ENCODE results near the gene PRKAR2B. TPM values are rescaled to one million over a fixed set of nuclear protein-coding genes. Genes with fewer than 3 reads are reported as not detected.

PRKAR2B gene
- total and polyA plus RNA-seq, 4 donors = 0.88 to 41.8 (median 1.6) TPM

DNA sequence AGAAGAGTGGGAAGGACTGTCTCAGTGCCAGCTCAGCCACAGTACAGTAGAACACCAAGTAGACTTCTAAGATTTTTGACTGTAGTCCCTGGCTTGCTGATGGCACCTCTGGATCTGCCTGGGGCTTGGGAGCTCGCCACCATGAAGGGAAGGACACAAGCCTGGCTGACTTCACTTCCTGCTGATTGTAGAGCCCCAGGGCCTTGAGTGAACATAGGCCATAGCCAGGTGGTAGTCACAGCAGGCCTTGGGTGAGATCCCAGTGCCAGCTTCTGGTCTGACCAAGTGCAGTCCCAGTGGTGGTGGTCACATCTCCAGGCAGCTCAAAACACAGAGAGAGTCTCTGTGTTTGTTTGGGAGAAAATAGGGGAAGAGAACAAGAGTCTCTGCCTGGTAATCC lies 66.7 kb downstream of the PRKAR2B start:
- Histone ChIP-seq H3K9ac (ENCODE audit: low read depth in 1 of 2, low read length in 2 of 2) (no peak overlapping the region), H3K4me3 (ENCODE audit: low read depth in 1 of 3, low read length in 3 of 3) (no peak overlapping the region), H3K27me3 (ENCODE audit: control insufficient read depth in 4 of 4, insufficient read depth in 4 of 4, low read length in 3 of 4) (no peaks in the 10 kb centered on the region), H3K27ac (ENCODE audit: low read depth in 1 of 2, low read length in 2 of 2) (no peak overlapping the region), H3K9me3 (ENCODE audit: control insufficient read depth in 4 of 4, low read length in 3 of 4) (no peaks in the 10 kb centered on the region), H3K36me3 (ENCODE audit: control insufficient read depth in 4 of 4, insufficient read depth in 3 of 4, low read depth in 1 of 4, low read length in 3 of 4) (no peaks in the 10 kb centered on the region), H3K4me1 (ENCODE audit: control insufficient read depth in 4 of 4, insufficient read depth in 4 of 4, low read length in 3 of 4) (no peaks in the 10 kb centered on the region)
- TF ChIP-seq HNF4G (IDR thresholded peaks at IDR 0.05) = no peak
- WGBS = 95% methylated on average over 1 of the region's 1 CpG
- DNase-seq (ENCODE audit: low spot score) = no peak

DNA sequence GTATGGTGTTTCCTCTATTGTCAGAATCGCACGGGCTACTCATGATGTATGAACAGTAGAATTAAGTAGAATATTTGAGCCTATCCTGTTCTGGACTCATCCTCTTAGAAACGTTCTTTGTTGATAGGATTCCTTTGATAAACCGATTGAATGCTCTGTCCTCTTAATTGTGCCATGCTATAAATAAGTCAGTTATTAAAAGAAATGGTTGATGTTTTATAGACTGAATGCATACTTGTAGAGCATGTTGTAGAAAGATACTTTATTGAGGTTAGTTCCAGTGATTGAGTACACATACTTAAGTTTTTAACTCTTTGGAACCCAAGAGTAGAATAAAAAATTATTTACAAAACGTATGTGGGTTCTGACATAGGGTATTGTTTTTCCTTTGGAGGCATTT lies 69.4 kb downstream of the PRKAR2B start:
- Histone ChIP-seq H3K27me3 (ENCODE audit: control insufficient read depth in 4 of 4, insufficient read depth in 4 of 4, low read length in 3 of 4) (no peaks in the 10 kb centered on the region), H3K36me3 (ENCODE audit: control insufficient read depth in 4 of 4, insufficient read depth in 3 of 4, low read depth in 1 of 4, low read length in 3 of 4) (no peaks in the 10 kb centered on the region), H3K4me3 (ENCODE audit: low read depth in 1 of 3, low read length in 3 of 3) (no peak overlapping the region), H3K9ac (ENCODE audit: low read depth in 1 of 2, low read length in 2 of 2) (no peak overlapping the region), H3K4me1 (ENCODE audit: control insufficient read depth in 4 of 4, insufficient read depth in 4 of 4, low read length in 3 of 4) (no peaks in the 10 kb centered on the region), H3K9me3 (ENCODE audit: control insufficient read depth in 4 of 4, low read length in 3 of 4) (no peaks in the 10 kb centered on the region), H3K27ac (ENCODE audit: low read depth in 1 of 2, low read length in 2 of 2) (no peak overlapping the region)
- no peak for DNase-seq (ENCODE audit: low spot score)
- TF ChIP-seq HNF4A (conservative IDR thresholded peaks at IDR 0.05) (no peak), JUND (IDR thresholded peaks at IDR 0.05) (no peak), EGR1 (IDR thresholded peaks at IDR 0.05; ENCODE audit: low read depth in 2 of 2) (no peak), FOXA1 (IDR thresholded peaks at IDR 0.05) (no peak), TAF1 (conservative IDR thresholded peaks at IDR 0.05) (no peak), SP1 (IDR thresholded peaks at IDR 0.05) (no peak), FOXA2 (IDR thresholded peaks at IDR 0.05) (no peak), YY1 (IDR thresholded peaks at IDR 0.05) (no peak)
- WGBS = 79% methylated on average over 5 of the region's 5 CpGs

DNA sequence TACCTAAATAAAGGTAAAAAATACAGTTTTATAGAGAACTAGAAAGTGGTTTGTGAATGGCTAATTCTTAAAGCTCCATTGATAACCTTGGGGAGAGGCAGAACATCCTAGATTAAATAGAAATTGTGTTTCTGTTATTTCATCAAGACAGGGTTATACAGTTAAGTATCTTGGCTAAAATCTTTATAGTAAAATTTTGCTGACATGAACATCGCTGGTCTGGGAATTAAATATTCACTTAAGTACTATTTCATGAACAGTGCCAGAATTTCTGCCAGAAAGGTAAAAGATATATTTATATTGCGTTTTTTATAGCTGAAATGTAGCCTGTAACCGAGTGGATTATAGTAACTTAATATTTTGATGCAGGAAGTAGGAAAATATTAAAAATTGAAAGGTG lies 70.6 kb downstream of the PRKAR2B start:
- H3K4me1 ChIP-seq (ENCODE audit: control insufficient read depth in 4 of 4, insufficient read depth in 4 of 4, low read length in 3 of 4) = no peaks in the 10 kb centered on the region
- WGBS = 82% methylated on average over 3 of the region's 3 CpGs
- no peaks in the 10 kb centered on the region for H3K36me3 ChIP-seq (ENCODE audit: control insufficient read depth in 4 of 4, insufficient read depth in 3 of 4, low read depth in 1 of 4, low read length in 3 of 4)
- DNase-seq (ENCODE audit: low spot score) = no peak
- H3K9ac ChIP-seq (ENCODE audit: low read depth in 1 of 2, low read length in 2 of 2) = no peak overlapping the region
- H3K27me3 ChIP-seq (ENCODE audit: control insufficient read depth in 4 of 4, insufficient read depth in 4 of 4, low read length in 3 of 4) = no peaks in the 10 kb centered on the region
- no peaks in the 10 kb centered on the region for H3K9me3 ChIP-seq (ENCODE audit: control insufficient read depth in 4 of 4, low read length in 3 of 4)
- H3K4me3 ChIP-seq (ENCODE audit: low read depth in 1 of 3, low read length in 3 of 3) = no peak overlapping the region
- TF ChIP-seq HNF4A (conservative IDR thresholded peaks at IDR 0.05) (no peak), JUND (IDR thresholded peaks at IDR 0.05) (no peak)
- TF ChIP-seq, protein P1, sequence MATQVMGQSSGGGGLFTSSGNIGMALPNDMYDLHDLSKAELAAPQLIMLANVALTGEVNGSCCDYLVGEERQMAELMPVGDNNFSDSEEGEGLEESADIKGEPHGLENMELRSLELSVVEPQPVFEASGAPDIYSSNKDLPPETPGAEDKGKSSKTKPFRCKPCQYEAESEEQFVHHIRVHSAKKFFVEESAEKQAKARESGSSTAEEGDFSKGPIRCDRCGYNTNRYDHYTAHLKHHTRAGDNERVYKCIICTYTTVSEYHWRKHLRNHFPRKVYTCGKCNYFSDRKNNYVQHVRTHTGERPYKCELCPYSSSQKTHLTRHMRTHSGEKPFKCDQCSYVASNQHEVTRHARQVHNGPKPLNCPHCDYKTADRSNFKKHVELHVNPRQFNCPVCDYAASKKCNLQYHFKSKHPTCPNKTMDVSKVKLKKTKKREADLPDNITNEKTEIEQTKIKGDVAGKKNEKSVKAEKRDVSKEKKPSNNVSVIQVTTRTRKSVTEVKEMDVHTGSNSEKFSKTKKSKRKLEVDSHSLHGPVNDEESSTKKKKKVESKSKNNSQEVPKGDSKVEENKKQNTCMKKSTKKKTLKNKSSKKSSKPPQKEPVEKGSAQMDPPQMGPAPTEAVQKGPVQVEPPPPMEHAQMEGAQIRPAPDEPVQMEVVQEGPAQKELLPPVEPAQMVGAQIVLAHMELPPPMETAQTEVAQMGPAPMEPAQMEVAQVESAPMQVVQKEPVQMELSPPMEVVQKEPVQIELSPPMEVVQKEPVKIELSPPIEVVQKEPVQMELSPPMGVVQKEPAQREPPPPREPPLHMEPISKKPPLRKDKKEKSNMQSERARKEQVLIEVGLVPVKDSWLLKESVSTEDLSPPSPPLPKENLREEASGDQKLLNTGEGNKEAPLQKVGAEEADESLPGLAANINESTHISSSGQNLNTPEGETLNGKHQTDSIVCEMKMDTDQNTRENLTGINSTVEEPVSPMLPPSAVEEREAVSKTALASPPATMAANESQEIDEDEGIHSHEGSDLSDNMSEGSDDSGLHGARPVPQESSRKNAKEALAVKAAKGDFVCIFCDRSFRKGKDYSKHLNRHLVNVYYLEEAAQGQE (IDR thresholded peaks at IDR 0.05) = no peak
- no peak overlapping the region for H3K27ac ChIP-seq (ENCODE audit: low read depth in 1 of 2, low read length in 2 of 2)

DNA sequence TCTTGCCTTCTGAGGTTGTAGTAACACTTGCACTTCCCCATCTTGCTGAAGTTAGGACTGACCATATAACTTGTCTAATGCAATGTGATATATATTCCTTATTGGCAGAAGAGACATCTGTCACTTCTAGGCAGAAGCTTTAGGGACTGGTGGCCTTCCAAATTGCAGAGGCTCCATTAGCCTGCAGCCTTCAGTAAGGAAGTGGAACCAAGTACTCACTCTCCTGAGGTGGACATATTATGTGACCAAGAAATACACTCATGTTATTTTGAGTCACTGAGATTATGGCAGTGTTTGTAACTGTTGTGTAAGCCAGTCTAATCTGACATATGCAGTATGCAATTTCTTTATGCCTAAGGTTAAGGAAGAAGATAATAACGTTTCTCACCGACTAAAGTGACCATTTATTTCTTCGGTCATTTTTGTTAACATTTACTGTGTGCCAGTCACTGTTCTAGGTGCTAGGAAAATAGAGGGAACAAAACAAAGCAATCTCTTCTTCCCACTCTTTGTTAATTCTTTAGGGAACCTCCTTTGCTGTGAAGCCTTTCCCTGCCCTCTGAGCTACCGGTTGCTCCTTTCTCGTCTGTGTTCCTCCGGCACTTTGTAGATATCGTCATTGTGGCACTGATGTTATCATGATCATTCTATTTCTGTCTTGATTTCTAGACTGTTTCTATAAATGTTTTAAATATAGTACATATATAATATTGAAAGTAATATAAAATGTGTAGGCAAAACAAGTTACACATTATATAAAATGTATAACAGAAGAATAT lies 71.4 kb downstream of the PRKAR2B start:
- H3K4me1 ChIP-seq (ENCODE audit: control insufficient read depth in 4 of 4, insufficient read depth in 4 of 4, low read length in 3 of 4) = no peaks in the 10 kb centered on the region
- DNase-seq (ENCODE audit: low spot score) = no peak
- no peaks in the 10 kb centered on the region for H3K36me3 ChIP-seq (ENCODE audit: control insufficient read depth in 4 of 4, insufficient read depth in 3 of 4, low read depth in 1 of 4, low read length in 3 of 4)
- no peak overlapping the region for H3K27ac ChIP-seq (ENCODE audit: low read depth in 1 of 2, low read length in 2 of 2)
- H3K9me3 ChIP-seq (ENCODE audit: control insufficient read depth in 4 of 4, low read length in 3 of 4) = no peaks in the 10 kb centered on the region
- H3K9ac ChIP-seq (ENCODE audit: low read depth in 1 of 2, low read length in 2 of 2) = no peak overlapping the region
- 89% methylated on average over 7 of the region's 7 CpGs for WGBS
- TF ChIP-seq GABPA (IDR thresholded peaks at IDR 0.05 in 1 of 2, conservative IDR thresholded peaks at IDR 0.05 in 1 of 2) (no peak), HNF4G (IDR thresholded peaks at IDR 0.05) (no peak), FOXA1 (IDR thresholded peaks at IDR 0.05) (no peak), FOXA2 (IDR thresholded peaks at IDR 0.05) (no peak), RAD21 (IDR thresholded peaks at IDR 0.05) (no peak), JUND (IDR thresholded peaks at IDR 0.05) (no peak), RXRA (IDR thresholded peaks at IDR 0.05) (no peak), SP1 (IDR thresholded peaks at IDR 0.05) (no peak), YY1 (IDR thresholded peaks at IDR 0.05) (no peak)
- no peaks in the 10 kb centered on the region for H3K27me3 ChIP-seq (ENCODE audit: control insufficient read depth in 4 of 4, insufficient read depth in 4 of 4, low read length in 3 of 4)
- H3K4me3 ChIP-seq (ENCODE audit: low read depth in 1 of 3, low read length in 3 of 3) = no peak overlapping the region
